Esophagus (tissue), 2 donors: ENCODE measurements around the gene ENOX1. TPM values are rescaled to one million over a fixed set of nuclear protein-coding genes. Genes with fewer than 3 reads are reported as not detected.

ENCODE experiments used
- H3K27ac ChIP-seq, 2 donors: one replicate each; pipeline ENCODE4 v1.5.1; 2013; ENCODE audit warnings: low read depth in 2 of 2, mild to moderate bottlenecking in 2 of 2, inconsistent platforms in 1 of 2, low read length in 1 of 2, moderate library complexity in 1 of 2
- H3K27me3 ChIP-seq, 2 donors: one replicate each; pipeline ENCODE4 v1.6.1; 2013; ENCODE audit warnings: low read length in 2 of 2, control low read depth in 1 of 2, mild to moderate bottlenecking in 1 of 2; ENCODE audit not compliant: insufficient read depth in 2 of 2, control insufficient read depth in 1 of 2
- H3K36me3 ChIP-seq, 2 donors: one replicate each; pipeline ENCODE4 v1.6.1; 2013; ENCODE audit warnings: low read length in 1 of 2; ENCODE audit not compliant: control insufficient read depth in 2 of 2, insufficient read depth in 2 of 2
- H3K4me1 ChIP-seq, 2 donors: one replicate each; pipeline ENCODE4 v1.6.1; 2013; ENCODE audit warnings: low read length in 1 of 2; ENCODE audit not compliant: control insufficient read depth in 2 of 2, insufficient read depth in 2 of 2
- H3K4me3 ChIP-seq, 2 donors: one replicate each; pipeline ENCODE4 v1.5.1; 2013; ENCODE audit warnings: low read length in 2 of 2, mild to moderate bottlenecking in 2 of 2, low read depth in 1 of 2, moderate library complexity in 1 of 2
- H3K9me3 ChIP-seq, 2 donors: one replicate each; pipeline ENCODE4 v1.6.1; 2013; ENCODE audit warnings: mild to moderate bottlenecking in 2 of 2, low read depth in 1 of 2, low read length in 1 of 2, moderate library complexity in 1 of 2; ENCODE audit not compliant: control insufficient read depth in 2 of 2, insufficient read depth in 1 of 2
- WGBS, 2 donors: extraction: QIAGEN DNeasy Blood & Tissue Kit; methylation state at CpG; one replicate each; pipeline ENCODE4 v1.1.7; 2013; 5-methylcytosine and 5-hydroxymethylcytosine counted together
- polyA plus RNA-seq, 2 donors: library from polyadenylated mRNA; stranded (reverse); fragments of 200-250 nt; gene quantifications; one replicate each; pipeline ENCODE4 v1.2.3, GENCODE V29; 2013
- donor health status: healthy with polysubstance abuse.
- donor health status: Bipolar disorder and iron deficiency.

ENOX1 gene
- polyA plus RNA-seq, 2 donors: 0.10 to 0.29 TPM

DNA sequence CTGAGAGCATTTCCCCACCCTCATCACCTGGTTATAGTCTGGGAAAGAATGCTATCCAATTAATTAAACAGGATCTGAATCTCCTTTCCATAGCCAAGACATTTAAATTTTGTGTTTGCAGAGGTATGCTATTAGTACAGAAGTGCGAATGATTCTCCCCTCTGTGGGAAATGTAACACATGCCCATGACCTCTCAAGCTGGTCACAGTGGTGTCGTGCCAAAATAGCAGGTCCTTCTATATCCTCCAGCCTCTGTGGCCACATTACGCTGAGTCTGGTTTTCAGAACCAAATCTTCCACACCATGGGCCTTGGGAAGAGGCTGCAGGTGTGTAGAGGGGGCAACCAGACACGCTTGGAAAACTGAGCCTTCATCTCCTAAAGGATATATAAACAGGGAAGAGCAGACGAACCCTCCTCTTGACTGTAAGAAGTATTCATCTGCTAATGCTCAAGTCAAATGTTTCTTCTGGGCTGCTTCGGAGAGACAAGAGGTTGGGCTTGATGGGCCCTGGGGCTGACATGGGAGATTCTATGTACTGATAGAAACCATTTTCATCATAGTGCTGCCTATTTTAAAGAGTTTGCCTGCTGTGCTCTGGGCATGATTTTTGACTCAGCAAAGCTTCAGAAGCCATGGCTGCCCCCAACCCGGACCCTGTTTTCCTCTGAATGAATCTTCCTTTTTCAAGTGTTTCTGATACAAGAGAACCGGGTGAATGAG, 565.7 kb downstream of the ENOX1 start:
- H3K4me1 ChIP-seq: peaks cover 0 to 3% of the 10 kb centered on the region in 2 donors
- H3K4me3 ChIP-seq: no peak overlapping the region
- H3K9me3 ChIP-seq: no peaks in the 10 kb centered on the region
- no peaks in the 10 kb centered on the region for H3K36me3 ChIP-seq
- no peak overlapping the region for H3K27ac ChIP-seq
- WGBS, 2 donors: 89 to 93% methylated on average over 8 of the region's 8 CpGs
- no peaks in the 10 kb centered on the region for H3K27me3 ChIP-seq

DNA sequence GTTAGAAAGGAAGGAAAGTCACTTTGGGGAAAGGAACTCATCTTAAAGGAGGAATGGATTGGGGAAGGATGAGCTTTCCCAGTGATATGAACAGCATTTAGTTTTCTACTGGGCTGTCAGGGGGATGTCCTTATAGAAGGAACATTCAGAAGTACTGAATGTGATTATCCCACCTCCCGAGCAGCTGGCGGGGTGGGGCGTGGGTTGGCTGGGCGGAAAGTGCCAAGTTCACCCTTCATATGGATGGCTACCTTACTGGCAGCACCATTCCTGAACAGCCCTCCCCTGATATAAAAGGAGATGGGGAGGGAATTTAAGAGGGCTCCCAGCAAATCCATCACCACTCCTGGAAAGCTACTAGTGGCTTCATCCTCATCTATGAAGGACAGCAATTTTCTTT, 572.6 kb downstream of the ENOX1 start:
- Histone ChIP-seq H3K27ac (no peak overlapping the region), H3K9me3 (no peaks in the 10 kb centered on the region), H3K36me3 (no peaks in the 10 kb centered on the region), H3K4me3 (no peak overlapping the region), H3K27me3 (no peaks in the 10 kb centered on the region), H3K4me1 (peaks cover 0 to 3% of the 10 kb centered on the region in 2 donors)
- WGBS, 2 donors: 88% methylated on average over 4 of the region's 4 CpGs

DNA sequence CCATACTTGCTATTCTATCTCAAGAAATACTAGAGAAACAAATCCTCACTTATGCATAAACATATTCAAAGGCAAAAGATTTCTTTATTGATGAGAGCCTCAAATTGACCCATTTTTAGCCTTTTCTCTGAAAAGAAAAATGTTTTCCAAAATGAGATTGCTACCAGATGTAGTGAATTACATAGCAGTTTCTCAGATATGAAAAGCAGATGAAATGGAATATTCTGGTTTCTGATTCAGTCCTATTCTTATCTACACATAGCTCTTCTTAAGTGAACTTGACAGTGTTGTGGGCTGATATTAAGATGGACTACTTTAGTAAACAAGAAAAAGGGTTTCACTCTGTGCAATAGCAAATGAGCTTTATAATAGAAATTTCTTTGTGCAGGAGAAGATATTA, 579.9 kb downstream of the ENOX1 start:
- Histone ChIP-seq H3K36me3 (no peaks in the 10 kb centered on the region), H3K27me3 (no peaks in the 10 kb centered on the region), H3K9me3 (peaks cover 0 to 2% of the 10 kb centered on the region in 2 donors), H3K4me3 (no peak overlapping the region), H3K4me1 (no peaks in the 10 kb centered on the region), H3K27ac (no peak overlapping the region)

GRCh38 chr13:43205416-43205815, 581.4 kb downstream of the ENOX1 start:
- H3K36me3 ChIP-seq: no peaks in the 10 kb centered on the region
- H3K4me1 ChIP-seq: no peaks in the 10 kb centered on the region
- WGBS, 2 donors: 90 to 94% methylated on average over 4 of the region's 4 CpGs
- H3K4me3 ChIP-seq: no peak overlapping the region
- peaks cover 0 to 2% of the 10 kb centered on the region in 2 donors for H3K9me3 ChIP-seq
- H3K27ac ChIP-seq: no peak overlapping the region
- no peaks in the 10 kb centered on the region for H3K27me3 ChIP-seq

GRCh38 chr13:43204591-43204990, 582.2 kb downstream of the ENOX1 start:
- 89 to 90% methylated on average over 2 of the region's 2 CpGs for WGBS, 2 donors
- Histone ChIP-seq H3K27ac (no peak overlapping the region), H3K4me1 (no peaks in the 10 kb centered on the region), H3K36me3 (no peaks in the 10 kb centered on the region), H3K4me3 (no peak overlapping the region), H3K27me3 (no peaks in the 10 kb centered on the region), H3K9me3 (peaks cover 0 to 2% of the 10 kb centered on the region in 2 donors)

DNA sequence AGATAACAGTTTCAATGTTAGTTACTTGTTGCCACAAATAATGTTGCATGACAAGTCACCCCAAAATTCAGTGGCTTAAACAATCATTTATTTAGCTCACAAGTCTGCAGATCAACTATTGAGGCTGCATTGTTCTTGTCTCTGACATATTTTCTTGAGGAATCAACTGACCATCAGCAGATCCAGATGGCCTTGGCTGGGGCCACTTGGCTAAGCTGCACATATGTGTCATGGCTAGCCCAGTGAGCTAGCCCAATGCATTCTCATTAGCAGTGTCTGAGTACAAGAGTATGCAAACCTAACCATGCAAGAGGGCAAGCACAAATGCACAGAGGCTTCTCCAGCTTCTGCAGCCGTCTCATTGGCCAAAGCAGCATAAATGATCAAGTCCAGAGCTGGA, 583.0 kb downstream of the ENOX1 start:
- Histone ChIP-seq H3K4me3 (no peak overlapping the region), H3K27me3 (no peaks in the 10 kb centered on the region), H3K36me3 (no peaks in the 10 kb centered on the region), H3K9me3 (peaks cover 0 to 2% of the 10 kb centered on the region in 2 donors), H3K27ac (no peak overlapping the region), H3K4me1 (no peaks in the 10 kb centered on the region)
- 80 to 88% methylated on average over 1 of the region's 1 CpG for WGBS, 2 donors

- H3K9me3 ChIP-seq: peaks cover 0 to 2% of the 10 kb centered on the region in 2 donors
- no peaks in the 10 kb centered on the region for H3K4me1 ChIP-seq
- WGBS, 2 donors: 64 to 71% methylated on average over 1 of the region's 1 CpG
- H3K27ac ChIP-seq: no peak overlapping the region
- H3K4me3 ChIP-seq: no peak overlapping the region
- no peaks in the 10 kb centered on the region for H3K27me3 ChIP-seq
- no peaks in the 10 kb centered on the region for H3K36me3 ChIP-seq
These were observed 586.0 kb downstream of the ENOX1 start for GRCh38 chr13:43200736-43201135.

GRCh38 chr13:43200307-43200706, 586.5 kb downstream of the ENOX1 start:
- Histone ChIP-seq H3K36me3 (no peaks in the 10 kb centered on the region), H3K9me3 (peaks cover 0 to 2% of the 10 kb centered on the region in 2 donors), H3K4me1 (no peaks in the 10 kb centered on the region), H3K27me3 (no peaks in the 10 kb centered on the region), H3K27ac (no peak overlapping the region), H3K4me3 (no peak overlapping the region)
- 90 to 97% methylated on average over 1 of the region's 1 CpG for WGBS, 2 donors

DNA sequence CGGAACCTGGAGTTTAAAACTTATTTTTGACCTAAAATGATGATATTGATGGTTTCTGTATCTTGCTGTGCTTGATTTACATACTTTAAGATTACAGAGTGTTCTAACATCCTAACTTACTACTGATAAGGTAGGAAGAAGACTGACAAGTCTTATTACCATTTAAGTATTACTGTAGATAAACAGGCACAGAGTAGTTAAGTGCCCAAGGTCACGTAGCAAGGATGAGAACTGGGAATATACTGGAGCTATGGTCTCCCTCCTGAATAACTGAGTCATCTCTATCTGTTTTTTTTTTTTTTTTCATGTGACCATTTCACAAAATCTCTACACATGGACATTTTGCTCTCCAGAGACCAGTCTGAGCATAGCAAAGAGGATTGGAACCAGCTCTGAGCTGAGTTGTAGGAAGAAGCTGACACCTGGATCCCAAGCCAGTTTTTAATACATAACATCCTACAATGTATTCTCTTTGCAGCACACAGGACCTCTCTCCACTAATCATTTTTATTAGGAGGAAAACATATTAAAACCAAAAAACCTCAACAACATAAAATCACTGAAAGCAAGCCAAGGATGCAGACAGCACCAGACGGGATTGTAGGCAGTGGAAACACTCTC, 589.9 kb downstream of the ENOX1 start:
- Histone ChIP-seq H3K36me3 (no peaks in the 10 kb centered on the region), H3K4me1 (no peaks in the 10 kb centered on the region), H3K27me3 (no peaks in the 10 kb centered on the region), H3K9me3 (no peaks in the 10 kb centered on the region), H3K27ac (no peak overlapping the region), H3K4me3 (no peak overlapping the region)
- 82 to 85% methylated on average over 3 of the region's 3 CpGs for WGBS, 2 donors

DNA sequence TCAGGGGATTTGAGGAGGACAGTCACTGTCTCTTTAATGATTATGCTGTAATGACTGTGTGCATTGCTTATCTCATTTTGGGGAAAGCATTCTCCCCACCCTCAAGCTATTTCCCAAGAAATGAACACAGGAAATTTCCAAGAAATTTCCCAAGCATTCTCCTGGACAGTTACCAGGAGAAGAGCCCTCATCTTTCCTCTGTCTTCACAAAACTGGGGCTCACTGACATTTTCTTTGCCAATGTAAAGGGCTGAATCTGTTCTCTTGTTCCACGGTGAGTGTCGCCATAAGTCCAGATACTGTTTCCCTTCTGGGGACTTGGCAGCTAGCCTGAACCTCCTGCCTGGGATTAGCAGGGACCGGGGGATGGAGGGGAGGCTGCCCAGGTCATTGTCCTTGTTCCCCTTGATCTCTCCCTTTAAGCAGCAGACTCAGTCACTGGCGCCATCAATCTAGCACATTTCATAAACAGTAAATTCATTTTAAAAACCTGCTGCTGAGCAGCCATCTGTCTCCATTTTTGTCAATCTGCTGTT, 590.6 kb downstream of the ENOX1 start:
- 48 to 62% methylated on average over 4 of the region's 4 CpGs for WGBS, 2 donors
- no peaks in the 10 kb centered on the region for H3K36me3 ChIP-seq
- H3K4me3 ChIP-seq: no peak overlapping the region
- no peaks in the 10 kb centered on the region for H3K27me3 ChIP-seq
- H3K27ac ChIP-seq: no peak overlapping the region
- no peaks in the 10 kb centered on the region for H3K4me1 ChIP-seq
- no peaks in the 10 kb centered on the region for H3K9me3 ChIP-seq
